ENCODE results near the gene MYO15B. TPM values are rescaled to one million over a fixed set of nuclear protein-coding genes. Genes with fewer than 3 reads are reported as not detected.
A peak's percentile ranks its signal among the peaks of the same experiment; 100 is the strongest.

Gene MYO15B
- total and polyA plus RNA-seq, 10 donors: 123 to 569 (median 347) TPM

GRCh38 chr17:75566416-75566815 lies 21.2 kb upstream of the MYO15B start:
- WGBS, 5 donors: 77 to 95% (median 88%) methylated on average over 6 of the region's 6 CpGs
- intact Hi-C loops (cut with DNase I; ENCODE audit: low total_unique reads): no loop called here

DNA sequence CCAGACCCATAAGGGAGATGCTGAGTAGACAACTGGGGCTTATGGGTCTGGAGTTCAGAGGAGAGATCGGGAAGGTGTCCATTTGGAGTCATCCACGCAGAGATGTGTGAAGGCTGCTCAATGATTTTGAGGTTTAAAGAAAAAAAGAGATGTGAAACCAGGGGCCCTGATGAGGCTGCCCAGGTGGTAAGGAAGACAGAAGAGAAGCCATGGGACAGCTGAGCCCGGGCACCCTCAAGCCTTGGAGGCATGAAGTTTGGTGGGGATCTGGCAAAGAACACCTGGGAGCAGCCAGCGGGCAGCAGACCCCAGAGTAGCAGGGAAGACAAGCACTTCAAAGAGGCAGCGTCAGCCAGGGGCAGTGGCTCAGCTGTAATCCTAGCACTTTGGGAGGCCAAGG lies 20.8 kb upstream of the MYO15B start:
- no peak for TF ChIP-seq POLR2A (IDR thresholded peaks at IDR 0.05)
- TF ChIP-seq, protein P1, sequence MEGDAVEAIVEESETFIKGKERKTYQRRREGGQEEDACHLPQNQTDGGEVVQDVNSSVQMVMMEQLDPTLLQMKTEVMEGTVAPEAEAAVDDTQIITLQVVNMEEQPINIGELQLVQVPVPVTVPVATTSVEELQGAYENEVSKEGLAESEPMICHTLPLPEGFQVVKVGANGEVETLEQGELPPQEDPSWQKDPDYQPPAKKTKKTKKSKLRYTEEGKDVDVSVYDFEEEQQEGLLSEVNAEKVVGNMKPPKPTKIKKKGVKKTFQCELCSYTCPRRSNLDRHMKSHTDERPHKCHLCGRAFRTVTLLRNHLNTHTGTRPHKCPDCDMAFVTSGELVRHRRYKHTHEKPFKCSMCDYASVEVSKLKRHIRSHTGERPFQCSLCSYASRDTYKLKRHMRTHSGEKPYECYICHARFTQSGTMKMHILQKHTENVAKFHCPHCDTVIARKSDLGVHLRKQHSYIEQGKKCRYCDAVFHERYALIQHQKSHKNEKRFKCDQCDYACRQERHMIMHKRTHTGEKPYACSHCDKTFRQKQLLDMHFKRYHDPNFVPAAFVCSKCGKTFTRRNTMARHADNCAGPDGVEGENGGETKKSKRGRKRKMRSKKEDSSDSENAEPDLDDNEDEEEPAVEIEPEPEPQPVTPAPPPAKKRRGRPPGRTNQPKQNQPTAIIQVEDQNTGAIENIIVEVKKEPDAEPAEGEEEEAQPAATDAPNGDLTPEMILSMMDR (IDR thresholded peaks at IDR 0.05 in 8 of 11, conservative IDR thresholded peaks at IDR 0.05 in 3 of 11): no peak
- peaks cover 0 to 33% (median 21%) of the 10 kb centered on the region in 6 donors for H3K4me1 ChIP-seq

More at GRCh38 chr17:75566416-75566815, 21.2 kb upstream of the MYO15B start:
- peaks cover 0 to 29% (median 17%) of the 10 kb centered on the region in 6 donors for H3K4me1 ChIP-seq
- H3K27me3 ChIP-seq (replicated peaks in 1 of 7): no peaks in the 10 kb centered on the region
- DNase-seq: no peak
- no peak overlapping the region for H3K27ac ChIP-seq
- no peak overlapping the region for H3K4me3 ChIP-seq
- H3K9me3 ChIP-seq: no peaks in the 10 kb centered on the region
- peaks cover 0 to 95% (median 50%) of the 10 kb centered on the region in 6 donors for H3K36me3 ChIP-seq
- TF ChIP-seq, protein P1 (IDR thresholded peaks at IDR 0.05 in 8 of 11, conservative IDR thresholded peaks at IDR 0.05 in 3 of 11): no peak
- TF ChIP-seq POLR2AphosphoS5 (IDR thresholded peaks at IDR 0.05) (no peak), POLR2A (IDR thresholded peaks at IDR 0.05) (no peak)

DNA sequence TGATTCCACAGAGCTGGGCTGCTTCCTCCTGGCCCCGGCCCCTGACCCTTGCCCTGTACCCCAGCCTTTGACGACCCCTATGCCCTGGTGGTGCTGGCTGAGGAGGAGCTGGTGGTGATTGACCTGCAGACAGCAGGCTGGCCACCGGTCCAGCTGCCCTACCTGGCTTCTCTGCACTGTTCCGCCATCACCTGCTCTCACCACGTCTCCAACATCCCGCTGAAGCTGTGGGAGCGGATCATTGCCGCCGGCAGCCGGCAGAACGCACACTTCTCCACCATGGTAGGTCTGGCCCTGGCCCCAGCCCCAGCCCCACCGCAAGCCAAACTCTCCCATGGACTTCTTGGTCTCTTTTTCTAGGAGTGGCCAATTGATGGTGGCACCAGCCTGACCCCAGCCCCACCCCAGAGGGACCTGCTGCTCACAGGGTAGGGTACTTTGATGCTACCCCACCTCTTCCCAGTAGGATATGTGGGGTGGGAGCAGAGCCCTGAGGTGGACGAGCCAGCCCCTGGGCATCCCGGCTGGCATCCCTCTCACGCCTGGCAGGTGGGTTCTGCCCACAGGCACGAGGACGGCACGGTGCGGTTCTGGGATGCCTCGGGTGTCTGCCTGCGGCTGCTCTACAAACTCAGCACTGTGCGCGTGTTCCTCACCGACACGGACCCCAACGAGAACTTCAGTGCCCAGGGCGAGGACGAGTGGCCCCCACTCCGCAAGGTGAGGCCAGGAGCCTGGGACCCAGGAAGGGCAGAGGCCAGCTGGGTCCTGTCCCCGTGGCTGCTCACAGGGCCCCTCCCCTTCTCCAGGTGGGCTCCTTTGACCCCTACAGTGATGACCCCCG lies 19.0 kb upstream of the MYO15B start:
- WGBS, 5 donors: 88 to 97% (median 94%) methylated on average over 22 to 31 of the region's 31 CpGs
- Histone ChIP-seq H3K27ac (no peak overlapping the region), H3K27me3 (replicated peaks in 1 of 7) (no peaks in the 10 kb centered on the region), H3K36me3 (peaks cover 0 to 95% (median 50%) of the 10 kb centered on the region in 6 donors), H3K9me3 (no peaks in the 10 kb centered on the region), H3K4me1 (peaks cover 0 to 37% (median 22%) of the 10 kb centered on the region in 6 donors), H3K4me3 (no peak overlapping the region)
- no peak for DNase-seq
- TF ChIP-seq POLR2AphosphoS5 (IDR thresholded peaks at IDR 0.05) (peak in 1 of 3 donors; percentile 31), POLR2A (IDR thresholded peaks at IDR 0.05) (no peak)
- intact Hi-C loops (cut with DNase I; ENCODE audit: low total_unique reads): no loop called here

More for the DNA sequence above, 20.8 kb upstream of the MYO15B start:
- no peaks in the 10 kb centered on the region for H3K9me3 ChIP-seq
- no peaks in the 10 kb centered on the region for H3K27me3 ChIP-seq (replicated peaks in 1 of 7)
- H3K27ac ChIP-seq: no peak overlapping the region
- peaks cover 0 to 95% (median 51%) of the 10 kb centered on the region in 6 donors for H3K36me3 ChIP-seq
- intact Hi-C loops (cut with DNase I; ENCODE audit: low total_unique reads): no loop called here
- no peak overlapping the region for H3K4me3 ChIP-seq
- no peak for DNase-seq
- WGBS, 5 donors: 61 to 81% (median 72%) methylated on average over 5 of the region's 5 CpGs

- DNase-seq: no peak
- Histone ChIP-seq H3K4me3 (no peak overlapping the region), H3K36me3 (peaks cover 0 to 95% (median 39%) of the 10 kb centered on the region in 6 donors), H3K27me3 (replicated peaks in 1 of 7) (no peaks in the 10 kb centered on the region), H3K4me1 (peaks cover 0 to 37% (median 22%) of the 10 kb centered on the region in 6 donors), H3K9me3 (no peaks in the 10 kb centered on the region), H3K27ac (peak overlapping the region in 6 of 8 donors; percentile 61 to 92 (median 80))
- intact Hi-C loops (cut with DNase I; ENCODE audit: low total_unique reads): no loop called here
- TF ChIP-seq POLR2AphosphoS5 (IDR thresholded peaks at IDR 0.05) (peak in 1 of 3 donors; percentile 11), POLR2A (IDR thresholded peaks at IDR 0.05) (no peak)
- TF ChIP-seq, protein P1 (IDR thresholded peaks at IDR 0.05 in 8 of 11, conservative IDR thresholded peaks at IDR 0.05 in 3 of 11): no peak
- WGBS, 5 donors: 88 to 94% (median 93%) methylated on average over 20 to 35 of the region's 35 CpGs
Measured at GRCh38 chr17:75570034-75570676, 17.4 kb upstream of the MYO15B start.

Data from spleen (tissue), 11 donors.